HUES48 (cell line): ENCODE results near the gene ZFP64.

Experiments
- H3K27ac ChIP-seq: one replicate; pipeline ENCODE4 v1.7.0; 2013; ENCODE audit warnings: low read depth, low read length, inconsistent platforms
- H3K27me3 ChIP-seq: 2 replicates; pipeline ENCODE4 v1.6.1; 2013; ENCODE audit warnings: mild to moderate bottlenecking, low read length; ENCODE audit not compliant: control insufficient read depth, insufficient read depth
- H3K36me3 ChIP-seq: 2 replicates; pipeline ENCODE4 v1.6.1; 2013; ENCODE audit warnings: low read length; ENCODE audit not compliant: control insufficient read depth, insufficient read depth
- H3K4me1 ChIP-seq: 2 replicates; pipeline ENCODE4 v1.6.1; 2013; ENCODE audit warnings: mild to moderate bottlenecking, low read length; ENCODE audit not compliant: control insufficient read depth, insufficient read depth
- H3K4me3 ChIP-seq: 2 replicates; pipeline ENCODE4 v1.5.1; 2013; ENCODE audit warnings: mild to moderate bottlenecking, low read depth, low read length
- H3K9ac ChIP-seq: 2 replicates; pipeline ENCODE4 v1.6.1; 2013; ENCODE audit warnings: mild to moderate bottlenecking, low read depth, low read length, moderate library complexity
- H3K9me3 ChIP-seq: 2 replicates; pipeline ENCODE4 v1.6.1; 2013; ENCODE audit warnings: low read length; ENCODE audit not compliant: control insufficient read depth, insufficient read depth

Gene ZFP64

DNA sequence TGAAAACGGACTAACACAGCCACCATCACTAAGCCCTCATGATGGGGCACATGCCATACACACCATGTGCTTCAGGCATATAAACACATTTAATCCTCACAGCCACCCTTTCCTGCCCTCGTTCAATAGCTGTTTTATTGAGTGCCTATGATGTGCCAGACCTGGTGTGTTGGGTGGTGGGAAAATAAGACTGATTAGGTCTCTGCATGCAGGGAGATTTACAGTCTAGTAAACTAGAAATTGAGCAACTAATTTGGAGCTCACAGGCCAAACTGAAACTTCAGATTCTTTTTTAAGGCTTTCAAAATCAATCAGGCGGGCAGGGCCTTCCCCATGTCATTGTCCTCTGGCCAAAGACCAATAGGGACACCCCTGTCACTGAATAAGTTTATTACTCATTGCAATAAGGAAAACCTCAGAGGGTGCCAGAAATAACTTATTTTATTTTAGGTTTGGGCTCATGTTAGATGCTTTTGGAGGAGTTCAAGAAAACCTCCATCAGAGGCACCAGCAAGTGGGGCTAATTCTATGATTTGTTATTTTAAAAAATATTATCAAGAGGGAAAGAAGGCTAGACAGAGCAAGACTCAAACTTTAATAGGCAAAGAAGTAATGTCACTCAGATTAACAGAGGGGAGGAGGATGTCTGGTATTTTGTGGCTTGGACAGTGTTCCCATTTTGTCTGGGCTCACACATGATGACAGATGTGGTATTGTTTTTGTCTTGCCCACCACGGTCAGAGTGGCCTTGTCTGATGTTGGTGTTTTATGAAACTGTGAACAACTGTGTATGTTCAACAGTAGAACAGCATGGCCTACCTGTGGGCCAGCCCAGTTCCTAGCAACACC lies 12.0 kb downstream of the ZFP64 start:
- Histone ChIP-seq H3K27ac (no peak overlapping the region), H3K9me3 (no peaks in the 10 kb centered on the region), H3K36me3 (peaks cover 18% of the 10 kb centered on the region), H3K4me1 (no peaks in the 10 kb centered on the region), H3K27me3 (no peaks in the 10 kb centered on the region), H3K9ac (no peak overlapping the region), H3K4me3 (no peak overlapping the region)

DNA sequence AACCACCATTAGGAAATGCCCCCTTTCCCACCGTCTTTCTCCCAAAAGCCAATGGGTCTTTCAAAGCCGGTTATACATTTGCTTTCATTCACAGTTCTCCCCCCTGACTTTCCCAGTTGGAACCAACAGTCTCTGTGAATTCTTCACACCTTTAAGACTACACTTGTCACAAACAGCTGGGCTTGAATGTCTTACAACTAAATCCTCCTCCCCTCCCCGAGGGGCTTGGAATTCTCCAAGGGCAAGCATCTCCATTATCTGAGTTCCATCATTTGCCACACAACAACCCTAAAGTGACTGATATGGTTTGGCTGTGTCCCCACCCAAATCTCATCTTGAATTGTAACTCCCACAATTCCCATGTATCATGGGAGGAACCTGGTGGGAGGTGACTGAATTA lies 12.9 kb downstream of the ZFP64 start:
- no peak overlapping the region for H3K27ac ChIP-seq

GRCh38 chr20:52175840-52176239 lies 15.7 kb downstream of the ZFP64 start:
- Histone ChIP-seq H3K27me3 (no peaks in the 10 kb centered on the region), H3K27ac (no peak overlapping the region), H3K4me1 (no peaks in the 10 kb centered on the region), H3K4me3 (no peak overlapping the region), H3K9me3 (no peaks in the 10 kb centered on the region), H3K36me3 (0 out of 2 replicates have a peak, but pooled peaks cover 7% of the 10 kb centered on the region), H3K9ac (no peak overlapping the region)

More for the DNA sequence above, 12.9 kb downstream of the ZFP64 start:
- H3K9ac ChIP-seq = no peak overlapping the region
- no peaks in the 10 kb centered on the region for H3K27me3 ChIP-seq
- H3K4me1 ChIP-seq = no peaks in the 10 kb centered on the region
- peaks cover 11% of the 10 kb centered on the region for H3K36me3 ChIP-seq
- H3K9me3 ChIP-seq = no peaks in the 10 kb centered on the region
- H3K4me3 ChIP-seq = no peak overlapping the region

GRCh38 chr20:52172392-52173047 lies 19.1 kb downstream of the ZFP64 start:
- no peaks in the 10 kb centered on the region for H3K4me1 ChIP-seq

GRCh38 chr20:52171025-52171424 lies 20.6 kb downstream of the ZFP64 start:
- peaks cover 9% of the 10 kb centered on the region; the same call in 1 of the 2 replicates for H3K36me3 ChIP-seq
- H3K9ac ChIP-seq = no peak overlapping the region
- H3K4me1 ChIP-seq = no peaks in the 10 kb centered on the region
- no peaks in the 10 kb centered on the region for H3K27me3 ChIP-seq
- no peak overlapping the region for H3K4me3 ChIP-seq
- H3K27ac ChIP-seq = no peak overlapping the region
- H3K9me3 ChIP-seq = no peaks in the 10 kb centered on the region

More at GRCh38 chr20:52172392-52173047, 19.1 kb downstream of the ZFP64 start:
- H3K27me3 ChIP-seq = no peaks in the 10 kb centered on the region
- H3K27ac ChIP-seq = no peak overlapping the region
- no peaks in the 10 kb centered on the region for H3K9me3 ChIP-seq
- H3K9ac ChIP-seq = no peak overlapping the region
- peaks cover 9% of the 10 kb centered on the region; the same call in 1 of the 2 replicates for H3K36me3 ChIP-seq
- no peak overlapping the region for H3K4me3 ChIP-seq

DNA sequence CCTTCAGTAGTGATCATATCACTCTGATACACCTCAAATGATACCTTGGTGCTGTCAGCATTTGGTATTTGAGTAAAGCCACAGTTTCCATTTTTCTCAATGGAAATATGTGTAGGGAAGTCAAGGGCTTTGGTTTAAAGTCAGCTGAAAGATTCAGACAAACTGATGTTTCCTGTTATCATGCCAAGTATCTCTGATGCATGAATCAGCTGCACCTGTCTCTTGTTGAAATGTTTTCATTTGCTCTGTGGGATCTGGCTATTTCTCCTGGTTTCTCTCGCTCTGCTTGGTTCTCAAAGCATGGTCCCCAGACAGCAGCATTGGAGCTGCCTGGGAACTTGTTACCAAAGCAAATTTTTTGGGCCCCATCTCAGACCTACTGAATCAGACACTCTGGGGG lies 23.5 kb downstream of the ZFP64 start:
- Histone ChIP-seq H3K27me3 (no peaks in the 10 kb centered on the region), H3K9ac (no peak overlapping the region), H3K27ac (no peak overlapping the region), H3K4me1 (no peaks in the 10 kb centered on the region), H3K4me3 (no peak overlapping the region), H3K36me3 (peaks cover 31% of the 10 kb centered on the region), H3K9me3 (no peaks in the 10 kb centered on the region)

DNA sequence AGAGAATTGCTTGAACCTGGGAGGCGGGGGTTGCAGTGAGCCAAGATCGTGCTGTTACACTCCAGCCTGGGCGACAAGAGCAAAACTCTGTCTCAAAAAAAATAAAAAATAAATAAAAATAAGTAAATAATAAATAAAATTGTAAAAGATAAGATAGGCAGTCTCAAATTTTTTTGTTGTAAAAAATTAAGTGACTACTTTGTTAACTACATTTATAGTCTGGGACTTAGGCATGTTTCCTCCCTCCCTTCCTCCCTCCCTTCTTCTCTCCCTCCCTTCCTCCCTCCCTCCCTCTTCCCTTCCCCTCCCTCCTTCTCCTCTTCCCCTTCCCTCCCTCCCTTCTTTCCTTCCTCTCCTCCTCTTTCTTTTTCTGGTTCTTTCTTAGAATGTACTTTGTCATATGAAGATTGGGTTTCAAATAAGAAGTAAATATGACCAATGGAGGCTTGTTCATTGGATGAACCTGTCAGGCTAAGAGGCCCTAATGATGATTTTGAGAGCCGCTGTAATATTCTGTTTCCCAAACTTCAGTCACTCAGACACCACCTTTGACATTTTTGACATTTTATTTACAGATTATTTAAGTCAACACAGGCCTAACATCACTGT lies 24.2 kb downstream of the ZFP64 start:
- Histone ChIP-seq H3K4me3 (no peak overlapping the region), H3K4me1 (no peaks in the 10 kb centered on the region), H3K27ac (no peak overlapping the region), H3K36me3 (peaks cover 30% of the 10 kb centered on the region), H3K9ac (no peak overlapping the region), H3K9me3 (no peaks in the 10 kb centered on the region), H3K27me3 (no peaks in the 10 kb centered on the region)

GRCh38 chr20:52166150-52166549 lies 25.4 kb downstream of the ZFP64 start:
- no peak overlapping the region for H3K27ac ChIP-seq
- no peak overlapping the region for H3K9ac ChIP-seq
- H3K4me3 ChIP-seq = no peak overlapping the region
- no peaks in the 10 kb centered on the region for H3K27me3 ChIP-seq
- H3K9me3 ChIP-seq = no peaks in the 10 kb centered on the region
- H3K36me3 ChIP-seq = peaks cover 36% of the 10 kb centered on the region
- no peaks in the 10 kb centered on the region for H3K4me1 ChIP-seq

- no peaks in the 10 kb centered on the region for H3K27me3 ChIP-seq
- H3K9ac ChIP-seq = no peak overlapping the region
- H3K36me3 ChIP-seq = peaks cover 76% of the 10 kb centered on the region
- H3K4me1 ChIP-seq = no peaks in the 10 kb centered on the region
- no peak overlapping the region for H3K4me3 ChIP-seq
- no peak overlapping the region for H3K27ac ChIP-seq
- no peaks in the 10 kb centered on the region for H3K9me3 ChIP-seq
Measured at GRCh38 chr20:52160621-52161204, 30.9 kb downstream of the ZFP64 start.

- H3K4me1 ChIP-seq = no peaks in the 10 kb centered on the region
- no peak overlapping the region for H3K9ac ChIP-seq
- H3K4me3 ChIP-seq = no peak overlapping the region
- no peaks in the 10 kb centered on the region for H3K9me3 ChIP-seq
- peaks cover 75% of the 10 kb centered on the region for H3K36me3 ChIP-seq
- no peaks in the 10 kb centered on the region for H3K27me3 ChIP-seq
- H3K27ac ChIP-seq = no peak overlapping the region
Measured at GRCh38 chr20:52160049-52160570, 31.5 kb downstream of the ZFP64 start.
